HS-5 (cell line): ENCODE results near the gene POMC.
"Not testable (repeated sequence)": the region's sequence is repeated elsewhere in the genome, so short reads cannot be mapped to it uniquely, and the experiment has no call there.

Experiments
- DNase-seq: peaks from one replicate; pipeline ENCODE4 v3.0.0-alpha.2; 2012; ENCODE audit warnings: low read depth

Gene POMC

GRCh38 chr2:25132299-25132635 is 36.1 kb downstream of the POMC start:
- no peak for DNase-seq

GRCh38 chr2:25131567-25132298 is 36.6 kb downstream of the POMC start:
- no peak for DNase-seq

GRCh38 chr2:25131253-25131566 is 37.2 kb downstream of the POMC start:
- no peak for DNase-seq

GRCh38 chr2:25129901-25130520 is 38.4 kb downstream of the POMC start:
- no peak for DNase-seq

- DNase-seq = no peak
Observed at GRCh38 chr2:25127646-25128045, 40.7 kb downstream of the POMC start.

- DNase-seq = not testable (repeated sequence)
Observed at GRCh38 chr2:25127071-25127470, 41.3 kb downstream of the POMC start.

GRCh38 chr2:25125976-25126375 is 42.4 kb downstream of the POMC start:
- no peak for DNase-seq

GRCh38 chr2:25125189-25125588 is 43.2 kb downstream of the POMC start:
- no peak for DNase-seq

GRCh38 chr2:25123682-25124081 is 44.7 kb downstream of the POMC start:
- DNase-seq = no peak

GRCh38 chr2:25122367-25122766 is 46.0 kb downstream of the POMC start:
- DNase-seq = no peak

GRCh38 chr2:25119263-25119662 is 49.1 kb downstream of the POMC start:
- DNase-seq = no peak

GRCh38 chr2:25116956-25117355 is 51.4 kb downstream of the POMC start:
- no peak for DNase-seq

GRCh38 chr2:25115902-25116301 is 52.5 kb downstream of the POMC start:
- no peak for DNase-seq

- DNase-seq = no peak
Observed at GRCh38 chr2:25115249-25115883, 53.0 kb downstream of the POMC start.

GRCh38 chr2:25112113-25112512 is 56.3 kb downstream of the POMC start:
- DNase-seq = no peak
